K562 (cell line): ENCODE data around the gene TCF4. TPM values are rescaled to one million over a fixed set of nuclear protein-coding genes. Genes with fewer than 3 reads are reported as not detected.

Source experiments
- ARID2 ChIP-seq: fragments of 450-650 bp; IDR thresholded peaks from 2 replicates; pipeline ENCODE4 v1.6.1; 2017; ENCODE audit warnings: antibody characterized with exemption, mild to moderate bottlenecking
- CTCF ChIP-seq, 3 experiments: IDR thresholded peaks in 2 of 3; conservative IDR thresholded peaks in 1 of 3; 2 replicates each; pipeline ENCODE4 v1.5.1; 2011 to 2012; ENCODE audit warnings: low read length in 3 of 3, mild to moderate bottlenecking in 3 of 3, control low read depth in 2 of 3, improper control_type of control experiment in 1 of 3, inconsistent platforms in 1 of 3, low read depth in 1 of 3, mixed read lengths in 1 of 3, moderate library complexity in 1 of 3; ENCODE audit not compliant: insufficient read depth in 2 of 3
- DEAF1 ChIP-seq: fragments of 450-650 bp; formaldehyde crosslinking; IDR thresholded peaks from 2 replicates; pipeline ENCODE4 v1.4.0; 2020; ENCODE audit warnings: mild to moderate bottlenecking, moderate library complexity
- ELF2 ChIP-seq: fragments of 250-450 bp; sonication (Bioruptor Pico); IDR thresholded peaks from 2 replicates; pipeline ENCODE4 v1.5.0; 2021; ENCODE audit warnings: mild to moderate bottlenecking
- FOSL1 ChIP-seq: fragments of 200-800 bp; sonication (Bioruptor generic); conservative IDR thresholded peaks from 2 replicates; pipeline ENCODE4 v1.6.1; 2016; ENCODE audit warnings: missing genetic modification characterization, missing compliant biosample characterization
- NELFE ChIP-seq: IDR thresholded peaks from 2 replicates; pipeline ENCODE4 v1.6.1; 2011; ENCODE audit warnings: mild to moderate bottlenecking; ENCODE audit not compliant: insufficient read depth, insufficient read length
- RAD21 ChIP-seq, 2 experiments: fragments of 250-450 bp in 1 of 2; fragments of 450-650 bp in 1 of 2; sonication (Bioruptor Pico) in 1 of 2; formaldehyde crosslinking in 1 of 2; IDR thresholded peaks in 1 of 2; conservative IDR thresholded peaks in 1 of 2; 2 replicates each; pipeline versions ENCODE4 v1.4.0 to v1.8.0; 2020 to 2022; ENCODE audit warnings: mild to moderate bottlenecking in 2 of 2, moderate library complexity in 1 of 2
- REST ChIP-seq, 2 experiments: fragments of 450-650 bp; formaldehyde crosslinking in 1 of 2; IDR thresholded peaks; 2 replicates each; pipeline versions ENCODE4 v1.4.0 to v1.6.1; 2014 to 2020; ENCODE audit warnings: mild to moderate bottlenecking in 2 of 2, borderline replicate concordance in 1 of 2, low read depth in 1 of 2
- TBL1XR1 ChIP-seq, 2 experiments: IDR thresholded peaks; 2 replicates each; pipeline ENCODE4 v1.6.1; 2012; ENCODE audit warnings: improper control_type of control experiment in 2 of 2, low read length in 2 of 2, mild to moderate bottlenecking in 1 of 2
- ZNF384 ChIP-seq: IDR thresholded peaks from 2 replicates; pipeline ENCODE4 v1.6.1; 2012; ENCODE audit warnings: low read depth, low read length, improper control_type of control experiment
- polyA plus RNA-seq, 8 experiments: library from polyadenylated mRNA; depleted of rRNA in 4 of 8; stranded (reverse) in 5 of 8; unstranded in 3 of 8; fragments of >200 nt; fragmentation: Nextera tagmentation in 2 of 8; fragmentation: Illumina TruSeq in 1 of 8; extraction: Ambion mirVana in 2 of 8; extraction: Trizol in 1 of 8; gene quantifications; 2 replicates each; pipeline versions ENCODE4 v1.2.1 to v1.2.3, GENCODE V29; 2011 to 2014; ENCODE audit warnings: inconsistent platforms in 1 of 8, missing spikeins in 1 of 8
- total RNA-seq, 7 experiments: library from RNA; depleted of rRNA in 6 of 7; stranded (reverse); fragments of >200 nt in 6 of 7; fragmentation: Illumina TruSeq in 2 of 7; extraction: Trizol in 2 of 7; gene quantifications; 2 replicates each; pipeline versions ENCODE4 v1.2.1 to v1.2.3, GENCODE V29; 2011 to 2021; ENCODE audit warnings: low replicate concordance in 1 of 7

Gene TCF4
- total and polyA plus RNA-seq, 9 of the 15 experiments (the other 6 are each of a cell fraction or from before 2014, with no cell fraction given): 4.8 to 24.7 (median 15.2) TPM

GRCh38 chr18:55415258-55415871 lies 172.6 kb downstream of the TCF4 start (continued):
- peak; percentile 83 for TF ChIP-seq REST (IDR thresholded peaks at IDR 0.05; ENCODE audit: borderline replicate concordance)
- TF ChIP-seq REST (CRISPR knock-in tag; IDR thresholded peaks at IDR 0.05; ENCODE audit: low read depth): no peak
- peak; percentile 47 for TF ChIP-seq FOSL1 (tag)
- peak in 1 of 2 experiments; percentile 16; a peak in 1 of 4 replicates for TF ChIP-seq TBL1XR1 (IDR thresholded peaks at IDR 0.05; ENCODE audit: low read length in 2 of 2)
- TF ChIP-seq CTCF (IDR thresholded peaks at IDR 0.05 in 2 of 3, conservative IDR thresholded peaks at IDR 0.05 in 1 of 3; ENCODE audit: insufficient read depth in 2 of 3, low read depth in 1 of 3, low read length in 3 of 3): peak; percentile 68 to 78 (median 78)
- TF ChIP-seq DEAF1: peak; percentile 70
- TF ChIP-seq ZNF384: peak; percentile 38; the same call in 1 of the 2 replicates
- no peak for TF ChIP-seq NELFE
- TF ChIP-seq ELF2 (CRISPR knock-in tag): no peak
- peak; percentile 81 to 86 for TF ChIP-seq RAD21 (CRISPR knock-in tag; conservative IDR thresholded peaks at IDR 0.05 in 1 of 2, IDR thresholded peaks at IDR 0.05 in 1 of 2)
- peak; percentile 66; the same call in 1 of the 2 replicates for TF ChIP-seq ARID2
